HTERT RPE-1 (cell line): ENCODE data around the gene CLEC10A.
"Not testable (repeated sequence)": the region's sequence is repeated elsewhere in the genome, so short reads cannot be mapped to it uniquely, and the experiment has no call there.

Source experiments
- in situ Hi-C: fragments of 300-500 bp; cut with MboI; formaldehyde crosslinking; loops from 4 replicates; pipeline ENCODE4 v1.14.3; 2020; ENCODE audit warnings: low sequenced_read_pairs

CLEC10A gene

DNA sequence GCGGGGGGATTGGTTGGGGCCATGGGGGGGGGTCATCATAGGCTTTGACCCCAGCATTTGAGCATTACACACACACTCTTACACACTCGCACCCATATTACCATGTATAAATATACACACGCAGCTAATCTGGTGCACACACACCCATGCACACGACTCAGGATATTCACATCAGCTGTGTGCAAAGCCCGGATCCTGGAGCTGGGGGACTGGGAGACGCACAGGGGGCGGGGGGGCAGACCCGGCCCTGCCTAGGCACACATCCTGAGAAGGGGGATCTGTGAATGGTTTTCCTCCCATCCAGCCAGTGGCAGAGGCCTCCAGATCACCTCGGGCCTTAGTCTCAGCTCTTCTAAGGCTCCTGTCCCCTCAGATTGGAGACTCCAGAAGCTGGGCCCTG, 28.9 kb upstream of the CLEC10A start:
- in situ Hi-C loops = no loop called here

DNA sequence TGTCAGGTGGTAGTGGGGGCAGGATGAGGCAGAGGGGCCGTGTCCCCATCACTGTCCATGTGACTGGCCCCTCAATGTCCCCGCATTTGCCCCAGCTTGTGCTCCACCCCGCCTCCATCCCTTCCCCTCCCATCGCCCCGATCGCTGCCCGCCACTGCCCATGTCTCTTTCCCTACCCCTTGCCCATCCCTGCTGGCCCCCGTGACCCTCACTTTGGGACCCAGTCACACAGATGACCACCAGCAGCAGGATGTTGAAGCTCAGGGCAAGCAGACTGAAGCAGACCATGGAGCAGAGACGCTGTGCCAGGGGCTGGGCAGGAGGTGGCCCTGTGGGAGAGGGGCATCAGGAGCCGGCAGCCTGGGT, 28.5 kb upstream of the CLEC10A start:
- in situ Hi-C loops = no loop called here

DNA sequence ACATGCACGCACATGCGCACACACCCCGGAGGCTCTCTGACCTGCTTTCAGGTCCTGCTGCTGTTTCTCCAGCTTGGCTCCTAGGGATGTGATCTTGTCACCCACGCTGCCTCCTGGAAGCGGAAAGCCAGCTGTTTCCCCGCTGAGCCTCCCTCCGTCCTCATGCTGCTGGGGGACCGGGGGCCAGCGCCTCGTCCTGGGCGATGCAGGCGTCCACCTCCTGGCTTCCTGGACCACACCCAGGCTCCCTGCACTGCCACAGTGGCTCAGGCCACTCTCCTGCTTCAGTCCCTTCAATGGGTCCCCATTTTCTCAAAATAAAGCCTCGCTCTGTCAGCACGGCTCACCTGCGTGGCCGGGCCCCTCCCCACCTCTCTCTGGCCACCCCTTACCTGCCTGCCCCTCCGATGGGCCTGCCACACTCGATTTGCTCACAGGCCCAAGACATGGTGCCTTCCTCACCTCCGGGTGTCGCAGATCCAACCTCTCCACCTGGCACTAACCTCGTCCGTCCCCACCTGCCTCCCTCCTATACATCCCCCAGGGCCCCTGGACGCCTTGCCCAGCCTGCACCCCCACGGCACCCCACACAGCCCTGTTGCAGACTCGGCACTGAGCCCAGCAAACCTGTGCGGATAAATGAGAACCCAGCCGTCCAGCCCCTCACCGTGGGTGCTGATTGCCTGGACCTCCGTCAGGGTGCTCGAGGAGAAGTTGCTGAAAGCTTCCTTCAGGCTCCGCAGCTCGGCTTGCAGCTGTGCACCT, 27.9 kb upstream of the CLEC10A start:
- in situ Hi-C loops = no loop called here

DNA sequence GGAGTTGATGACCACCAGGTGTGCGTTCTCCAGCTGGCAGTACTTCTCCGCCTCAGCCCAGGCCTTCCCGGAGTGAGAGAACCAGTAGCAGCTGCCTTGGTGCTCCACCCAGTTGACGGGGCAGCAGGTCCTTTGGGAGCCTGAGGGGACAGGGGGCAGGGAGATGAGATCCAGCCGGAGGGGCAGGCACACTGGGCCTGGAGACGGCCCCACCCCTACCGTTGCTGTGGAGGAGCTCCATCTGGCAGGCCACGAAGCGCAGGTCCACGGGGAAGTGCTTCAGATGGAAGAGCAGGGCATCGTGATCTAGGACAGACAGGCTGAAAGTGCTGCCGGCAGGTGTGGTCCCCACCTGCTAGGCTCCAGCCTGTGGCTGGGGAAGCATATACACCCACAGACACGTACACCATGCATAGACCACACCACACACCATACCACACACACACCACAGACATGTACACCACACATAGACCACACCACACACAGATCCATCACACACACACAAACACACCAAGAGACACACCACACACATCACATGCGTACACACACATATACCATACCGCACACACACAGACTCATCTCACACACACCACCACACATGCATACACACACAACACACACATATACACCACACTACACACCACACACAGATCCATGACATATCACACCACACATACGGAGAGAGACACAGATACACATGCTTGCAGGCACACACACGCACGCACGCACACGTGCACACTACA, 27.1 kb upstream of the CLEC10A start:
- in situ Hi-C loops = no loop called here

DNA sequence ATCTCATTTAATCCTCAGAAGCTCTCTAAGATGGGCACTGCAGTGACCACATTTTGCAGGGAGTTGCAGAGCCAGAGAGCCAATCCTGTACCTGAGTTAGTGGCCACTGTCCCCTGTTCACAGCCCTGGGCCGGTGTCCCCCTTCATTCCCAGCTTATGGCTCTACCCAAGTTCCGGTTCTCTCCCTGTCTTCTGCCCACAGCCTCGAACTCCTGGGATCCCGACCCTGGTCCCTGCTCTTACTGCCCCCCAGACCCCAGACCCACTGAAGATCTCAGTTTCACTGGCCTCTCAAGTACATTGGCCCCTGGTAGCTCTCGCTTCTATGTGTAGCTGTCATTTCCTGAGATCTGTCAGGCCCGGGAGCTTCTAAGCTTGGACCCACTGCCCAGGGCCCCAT, 22.4 kb upstream of the CLEC10A start:
- in situ Hi-C loops = no loop called here

DNA sequence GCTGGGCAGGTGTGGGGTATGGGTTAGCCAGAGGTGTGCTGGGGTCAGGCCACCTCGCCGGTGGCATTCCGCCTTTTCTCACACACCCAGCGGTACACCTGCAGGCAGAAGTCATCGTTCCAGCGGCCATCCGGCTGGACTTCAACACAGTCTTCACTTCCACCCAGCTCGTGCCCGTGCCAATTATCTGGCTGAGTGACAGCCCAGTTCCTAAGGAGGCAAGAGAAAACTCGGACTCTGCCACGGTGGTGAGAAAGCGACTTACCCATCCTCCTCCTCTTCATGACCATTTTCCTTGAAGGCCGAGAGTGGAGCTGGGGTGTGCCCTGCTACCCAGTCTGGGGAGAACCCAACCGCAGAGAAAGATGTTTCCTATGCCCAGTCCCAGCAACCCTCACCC, 21.5 kb upstream of the CLEC10A start:
- in situ Hi-C loops = no loop called here

DNA sequence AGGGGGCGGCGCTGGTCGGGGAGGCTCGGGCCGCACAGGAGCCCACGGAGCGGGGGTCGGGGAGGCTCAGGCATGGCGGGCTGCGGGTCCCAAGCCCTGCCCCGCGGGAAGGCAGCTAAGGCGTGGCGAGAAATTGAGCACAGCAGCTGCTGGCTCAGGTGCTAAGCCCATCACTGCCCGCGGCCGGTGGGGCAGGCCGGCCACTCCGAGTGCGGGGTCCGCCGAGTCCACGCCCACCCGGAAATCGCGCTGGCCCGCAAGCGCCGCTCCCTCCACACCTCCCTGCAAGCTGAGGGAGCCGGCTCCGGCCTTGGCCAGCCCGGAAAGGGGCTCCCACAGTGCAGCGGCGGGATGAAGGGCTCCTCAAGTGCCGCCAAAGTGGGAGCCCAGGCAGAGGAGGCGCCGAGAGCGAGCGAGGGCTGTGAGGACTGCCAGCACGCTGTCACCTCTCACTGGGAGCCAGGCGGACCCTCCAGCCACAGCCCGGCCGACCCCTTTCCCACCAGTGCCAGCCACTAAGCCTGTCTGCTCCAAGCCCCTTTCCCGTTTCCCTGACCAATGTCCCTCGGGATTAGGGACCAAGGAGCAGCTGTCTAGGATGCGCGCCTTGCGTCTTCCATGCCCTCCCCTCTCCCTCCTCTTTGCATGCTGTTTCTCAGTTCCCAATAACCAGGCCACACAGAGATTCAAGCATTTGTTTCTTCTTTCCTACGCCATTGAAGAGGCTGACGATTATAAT, 20.8 kb upstream of the CLEC10A start:
- in situ Hi-C loops = not testable (repeated sequence)

DNA sequence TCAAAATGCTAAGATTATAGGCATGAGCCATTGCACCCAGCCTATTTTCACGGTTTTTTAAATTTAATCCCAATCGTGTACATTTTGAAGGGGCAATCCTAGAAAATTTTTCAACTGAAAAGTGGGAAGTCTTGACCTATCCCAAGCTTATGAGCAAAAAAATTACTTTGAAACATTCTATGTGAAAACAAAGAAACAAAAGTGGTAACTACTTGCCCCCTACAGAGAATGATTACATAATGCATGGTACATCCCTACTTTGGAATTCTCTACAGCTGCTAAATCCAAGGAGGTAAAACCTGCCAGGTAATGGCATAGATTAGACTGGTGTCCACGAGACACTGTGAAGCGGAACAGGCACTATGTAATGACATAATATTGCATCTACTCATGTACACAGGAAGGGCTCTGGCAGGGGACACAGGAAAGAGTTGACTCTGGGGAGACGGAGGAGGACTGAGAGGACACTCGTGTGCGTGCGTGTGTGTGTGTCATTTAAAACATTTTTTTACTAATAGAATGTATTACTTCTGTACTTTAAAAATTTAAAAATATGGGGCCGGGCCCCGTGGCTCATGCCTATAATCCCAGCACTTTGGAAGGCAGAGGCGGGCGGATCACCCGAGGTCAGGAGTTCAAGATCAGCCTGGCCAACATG, 18.9 kb upstream of the CLEC10A start:
- in situ Hi-C loops = no loop called here

DNA sequence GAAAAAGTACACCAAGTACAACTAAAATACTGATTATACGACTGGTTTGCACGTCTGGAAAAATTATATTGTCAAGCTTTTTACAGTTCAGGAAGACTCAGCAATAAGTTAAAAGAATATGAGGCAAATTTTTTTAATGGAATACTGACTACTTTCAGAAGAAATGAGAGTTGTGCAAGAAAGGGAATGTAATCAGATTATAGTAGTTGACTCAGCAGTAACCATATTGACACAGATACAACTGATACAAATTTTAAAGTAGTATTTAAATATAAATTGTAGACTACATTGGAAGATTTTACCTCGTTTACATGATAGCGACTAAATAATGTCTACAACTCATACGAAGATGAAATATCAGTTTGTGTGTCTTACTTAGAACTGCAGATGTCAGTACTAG, 17.9 kb upstream of the CLEC10A start:
- in situ Hi-C loops = no loop called here

DNA sequence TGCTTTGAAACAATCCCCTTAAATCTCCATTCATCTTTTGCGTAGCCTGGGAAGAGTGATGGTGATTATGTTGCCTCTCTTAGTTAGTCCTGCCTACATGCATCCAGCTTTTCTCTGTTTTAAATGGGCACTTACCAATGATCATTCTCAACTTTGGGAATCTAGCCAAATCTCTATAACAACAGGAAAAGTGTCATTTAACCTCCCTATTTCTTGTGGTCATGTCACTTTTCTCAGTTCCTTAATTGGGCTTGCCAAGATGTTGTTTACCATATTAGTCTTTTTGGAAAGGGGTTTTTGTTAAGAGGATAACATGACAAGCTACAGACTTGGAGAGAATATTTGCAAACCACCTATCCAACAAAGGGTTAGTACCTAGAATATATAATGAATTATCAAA, 15.6 kb upstream of the CLEC10A start:
- in situ Hi-C loops = no loop called here

DNA sequence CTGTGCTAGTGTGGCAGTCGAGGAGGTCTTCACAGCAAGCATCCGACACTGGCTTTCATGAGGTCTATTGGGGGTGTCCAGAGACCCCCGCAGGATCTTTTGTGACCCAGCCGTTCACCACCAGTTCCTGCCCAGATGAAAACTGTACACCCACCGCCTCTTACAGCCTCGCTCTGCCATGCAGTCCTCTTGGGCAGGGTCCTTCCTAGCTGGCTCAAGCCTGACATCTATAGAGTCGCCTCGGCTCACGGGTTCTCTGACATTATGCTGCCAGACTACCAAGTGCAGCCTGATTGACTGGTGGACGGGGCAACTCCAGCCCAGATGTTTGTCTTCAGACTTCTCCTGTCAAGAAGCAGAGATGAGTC, 14.6 kb upstream of the CLEC10A start:
- in situ Hi-C loops = no loop called here

DNA sequence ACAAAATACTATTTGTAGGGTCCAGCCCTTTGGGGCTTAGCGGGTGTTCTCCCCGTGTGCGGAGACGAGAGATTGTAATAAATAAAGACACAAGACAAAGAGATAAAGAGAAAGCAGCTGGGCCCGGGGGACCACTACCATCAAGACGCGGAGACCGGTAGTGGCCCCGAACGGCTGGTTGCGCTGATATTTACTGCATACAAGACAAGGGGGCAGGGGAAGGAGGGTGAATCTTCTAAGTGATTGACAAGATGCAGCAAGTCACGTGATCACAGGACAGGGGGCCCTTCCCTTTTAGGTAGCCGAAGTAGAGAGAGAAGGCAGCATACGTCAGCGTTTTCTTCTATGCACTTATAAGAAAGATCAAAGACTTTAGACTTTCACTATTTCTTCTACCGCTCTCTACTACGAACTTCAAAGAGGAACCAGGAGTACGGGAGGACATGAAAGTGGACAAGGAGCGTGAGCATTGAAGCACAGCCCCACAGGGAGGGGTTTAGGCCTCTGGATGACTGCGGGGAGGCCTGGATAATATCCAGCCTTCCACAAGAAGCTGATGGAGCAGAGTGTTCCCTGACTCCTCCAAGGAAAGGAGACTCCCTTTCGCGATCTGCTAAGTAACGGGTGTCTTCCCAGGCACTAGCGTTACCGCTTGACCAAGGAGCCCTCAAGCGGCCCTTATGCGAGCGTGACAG, 11.4 kb upstream of the CLEC10A start:
- in situ Hi-C loops = not testable (repeated sequence)

DNA sequence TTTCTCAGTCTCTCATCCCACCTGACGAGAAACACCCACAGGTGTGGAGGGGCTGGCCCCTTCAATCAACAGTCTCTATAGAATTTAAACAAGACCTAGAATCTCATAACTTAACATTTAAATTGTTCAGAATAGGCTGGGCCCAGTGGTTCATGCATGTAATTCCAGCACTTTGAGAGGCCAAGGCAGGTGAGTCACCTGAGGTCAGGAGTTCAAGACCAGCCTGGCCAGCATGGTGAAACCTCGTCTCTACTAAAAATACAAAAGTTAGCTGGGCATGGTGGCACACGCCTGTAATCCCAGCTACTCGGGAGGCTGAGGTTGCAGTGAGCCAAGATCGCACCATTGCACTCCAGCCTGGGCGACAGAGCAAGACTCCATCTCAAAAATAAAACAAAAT, 9.5 kb upstream of the CLEC10A start:
- in situ Hi-C loops = not testable (repeated sequence)

DNA sequence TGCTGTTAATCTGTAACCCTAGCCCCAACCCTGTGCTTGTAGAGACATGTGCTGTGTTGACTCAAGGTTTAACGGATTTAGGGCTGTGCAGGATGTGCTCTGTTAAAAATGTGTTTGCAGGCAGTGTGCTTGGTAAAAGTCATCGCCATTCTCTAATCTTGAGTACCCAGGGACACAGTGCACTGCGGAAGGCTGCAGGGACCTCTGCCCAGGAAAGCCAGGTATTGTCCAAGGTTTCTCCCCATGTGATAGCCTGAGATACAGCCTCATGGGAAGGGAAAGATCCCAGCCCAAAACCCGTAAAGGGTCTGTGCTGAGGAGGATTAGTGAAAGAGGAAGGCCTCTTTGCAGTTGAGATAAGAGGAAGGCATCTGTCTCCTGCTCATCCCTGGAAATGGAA, 8.4 kb upstream of the CLEC10A start:
- in situ Hi-C loops = not testable (repeated sequence)

DNA sequence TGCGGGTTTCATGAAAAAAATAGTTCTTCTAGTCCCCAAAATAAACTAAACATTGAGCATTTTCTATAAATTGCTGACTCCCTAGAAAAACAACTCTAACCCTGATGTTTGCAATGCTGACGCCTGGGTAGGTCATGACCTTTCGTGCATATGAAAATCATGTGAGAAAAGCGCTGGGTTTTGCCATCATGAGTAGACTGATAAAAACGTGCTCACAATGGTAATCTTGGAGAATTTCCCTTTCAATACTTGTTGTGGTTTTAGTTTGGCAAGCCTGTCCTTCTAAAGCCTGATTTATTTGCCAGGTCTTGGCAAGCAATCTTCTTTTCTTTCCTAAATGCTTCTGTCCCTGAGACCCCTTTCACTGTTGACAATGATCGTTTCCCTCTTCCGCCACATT, 4.0 kb upstream of the CLEC10A start:
- in situ Hi-C loops = no loop called here

DNA sequence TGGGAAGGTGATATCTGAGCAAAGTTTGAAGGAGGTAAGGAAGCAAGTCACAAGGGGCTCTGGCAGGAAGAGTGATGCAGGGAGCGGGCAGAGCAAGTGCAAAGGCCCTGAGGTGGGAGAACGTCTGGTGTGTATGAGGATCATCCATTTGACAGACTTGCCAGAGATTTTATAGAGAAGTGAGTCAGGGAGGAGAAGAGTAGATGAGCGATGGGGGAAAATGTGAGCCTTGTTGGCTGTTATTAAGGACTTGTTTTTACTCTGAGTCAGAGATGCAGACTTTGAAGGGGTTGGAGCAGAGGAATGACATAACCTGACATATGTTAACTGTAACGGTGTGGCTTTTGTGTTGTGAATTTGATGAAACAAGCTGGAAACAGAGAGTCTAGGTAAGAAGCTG, 3.5 kb upstream of the CLEC10A start:
- in situ Hi-C loops = no loop called here

DNA sequence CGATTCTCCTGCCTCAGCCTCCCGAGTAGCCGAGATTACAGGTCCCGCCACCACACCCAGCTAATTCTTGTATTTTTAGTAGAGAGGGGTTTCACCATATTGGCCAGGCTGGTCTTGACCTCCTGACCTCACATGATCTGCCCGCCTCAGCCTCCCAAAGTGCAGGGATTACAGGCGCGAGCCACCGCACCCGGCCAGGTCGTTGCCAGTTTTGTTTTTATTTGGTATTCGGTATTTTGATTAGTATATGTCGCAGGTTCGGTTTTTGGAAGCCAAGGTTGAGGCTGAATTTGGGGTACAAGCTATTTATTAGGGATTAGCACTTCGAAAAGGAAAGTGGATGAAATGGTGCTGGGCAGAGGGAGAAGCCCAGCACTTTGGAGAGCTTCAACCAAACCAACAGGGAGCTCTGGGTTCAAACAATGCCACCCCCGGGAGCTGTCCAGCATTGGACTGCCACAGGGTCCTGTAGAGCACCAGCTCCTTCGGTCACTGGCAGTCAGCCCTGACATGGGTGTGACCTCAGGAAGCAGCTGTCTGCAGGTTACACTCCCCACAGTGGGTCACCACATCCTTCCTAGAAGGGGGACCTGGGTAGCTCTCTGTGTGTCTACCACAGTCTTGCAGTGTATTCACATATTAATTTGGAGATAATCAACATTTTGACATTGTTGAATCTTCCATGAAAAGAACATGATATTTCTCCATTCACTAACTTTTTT, 1.5 kb upstream of the CLEC10A start:
- in situ Hi-C loops = no loop called here

DNA sequence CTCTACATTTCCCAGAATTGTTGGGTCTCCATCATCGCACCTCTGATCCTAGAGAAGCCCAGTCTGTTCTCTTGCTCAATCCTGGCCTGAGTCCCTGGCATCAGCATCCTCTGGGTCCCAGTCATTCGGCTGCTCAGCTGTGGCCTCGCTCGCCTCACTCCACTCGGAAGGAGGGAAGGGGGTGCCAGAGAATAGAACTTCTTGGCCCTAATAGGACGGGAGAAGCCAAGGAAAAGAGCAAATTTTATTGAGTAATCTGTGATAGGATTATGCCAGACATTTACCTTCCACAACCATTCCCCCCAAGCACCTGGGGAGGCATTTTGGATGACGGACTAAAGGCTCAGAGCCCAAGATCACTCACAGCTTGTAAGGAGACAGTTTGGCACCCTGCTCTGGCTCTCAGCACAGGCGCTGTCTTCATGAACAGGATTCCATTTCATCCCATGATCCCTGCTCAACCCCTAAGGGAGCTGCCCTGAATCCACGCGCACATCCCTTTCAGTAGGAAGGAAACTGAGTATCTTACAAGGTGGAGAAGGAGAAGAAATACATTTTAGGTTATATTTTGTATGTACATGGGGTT, 498 bp upstream of the CLEC10A start:
- in situ Hi-C loops = no loop called here

DNA sequence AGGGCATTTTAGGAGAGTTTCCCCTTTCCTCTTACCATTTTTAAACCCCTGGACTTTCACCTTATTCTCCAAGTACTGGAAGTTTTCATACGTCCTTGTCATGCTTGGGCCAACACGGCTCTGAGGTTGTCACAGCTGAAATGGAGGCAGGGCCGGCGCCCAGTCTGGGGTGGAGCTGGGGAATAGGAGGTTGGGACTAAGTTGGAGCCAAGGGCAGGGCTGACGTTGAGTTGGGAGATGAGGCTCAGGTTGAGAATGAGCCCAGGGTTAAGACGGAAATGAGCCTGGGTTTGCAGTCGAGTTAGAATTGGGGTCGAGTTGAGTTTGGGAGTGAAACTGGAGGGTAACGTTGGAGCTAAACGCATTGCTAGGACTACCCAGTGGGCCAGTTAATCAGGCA, 1.3 kb downstream of the CLEC10A start:
- in situ Hi-C loops = no loop called here
